Measurements from ENCODE around the gene ADCY2.

ADCY2 gene

GRCh38 chr5:7779019-7780005, 383.4 kb downstream of the ADCY2 start:
- DNase-seq (ENCODE audit: low read depth), result no peak
- H3K4me3 ChIP-seq (ENCODE audit: low read depth, low read length), result no peak overlapping the region
- no peak for TF ChIP-seq CTCF (IDR thresholded peaks at IDR 0.05; ENCODE audit: low read depth, low read length, missing control alignments)

GRCh38 chr5:7781899-7782298, 386.0 kb downstream of the ADCY2 start:
- no peak for DNase-seq (ENCODE audit: low read depth)
- no peak for TF ChIP-seq CTCF (IDR thresholded peaks at IDR 0.05; ENCODE audit: low read depth, low read length, missing control alignments)
- no peak overlapping the region for H3K4me3 ChIP-seq (ENCODE audit: low read depth, low read length)

- no peak for TF ChIP-seq CTCF (IDR thresholded peaks at IDR 0.05; ENCODE audit: low read depth, low read length, missing control alignments)
- no peak for DNase-seq (ENCODE audit: low read depth)
- no peak overlapping the region for H3K4me3 ChIP-seq (ENCODE audit: low read depth, low read length)
Measured at GRCh38 chr5:7784683-7785380, 388.9 kb downstream of the ADCY2 start.

- no peak overlapping the region for H3K4me3 ChIP-seq (ENCODE audit: low read depth, low read length)
- DNase-seq (ENCODE audit: low read depth), result no peak
- no peak for TF ChIP-seq CTCF (IDR thresholded peaks at IDR 0.05; ENCODE audit: low read depth, low read length, missing control alignments)
Measured at GRCh38 chr5:7787770-7788169, 391.8 kb downstream of the ADCY2 start.

GRCh38 chr5:7789567-7789966, 393.6 kb downstream of the ADCY2 start:
- TF ChIP-seq CTCF (IDR thresholded peaks at IDR 0.05; ENCODE audit: low read depth, low read length, missing control alignments), result no peak
- DNase-seq (ENCODE audit: low read depth), result no peak
- no peak overlapping the region for H3K4me3 ChIP-seq (ENCODE audit: low read depth, low read length)

- no peak for TF ChIP-seq CTCF (IDR thresholded peaks at IDR 0.05; ENCODE audit: low read depth, low read length, missing control alignments)
- DNase-seq (ENCODE audit: low read depth), result no peak
- no peak overlapping the region for H3K4me3 ChIP-seq (ENCODE audit: low read depth, low read length)
Measured at GRCh38 chr5:7793895-7794294, 398.0 kb downstream of the ADCY2 start.

Data from GM12864 (cell line).